NCI-H2171 treated with DMSO at 0.1 percent for 48 hours (cell line): ENCODE data around the gene ANKRD10.

Experiments used
- DNase-seq: peaks from one replicate; lab custom pipeline; 2025; lab: John Stamatoyannopoulos, UW

Gene ANKRD10

GRCh38 chr13:110830800-110831371 lies 84.0 kb downstream of the ANKRD10 start:
- DNase-seq, result no peak

GRCh38 chr13:110830331-110830730 lies 84.5 kb downstream of the ANKRD10 start:
- no peak for DNase-seq

GRCh38 chr13:110829486-110829885 lies 85.4 kb downstream of the ANKRD10 start:
- DNase-seq, result no peak

- DNase-seq, result no peak
Observed at GRCh38 chr13:110828705-110829104, 86.2 kb downstream of the ANKRD10 start.
